ENCODE results near the gene UFSP1.

Gene UFSP1

DNA sequence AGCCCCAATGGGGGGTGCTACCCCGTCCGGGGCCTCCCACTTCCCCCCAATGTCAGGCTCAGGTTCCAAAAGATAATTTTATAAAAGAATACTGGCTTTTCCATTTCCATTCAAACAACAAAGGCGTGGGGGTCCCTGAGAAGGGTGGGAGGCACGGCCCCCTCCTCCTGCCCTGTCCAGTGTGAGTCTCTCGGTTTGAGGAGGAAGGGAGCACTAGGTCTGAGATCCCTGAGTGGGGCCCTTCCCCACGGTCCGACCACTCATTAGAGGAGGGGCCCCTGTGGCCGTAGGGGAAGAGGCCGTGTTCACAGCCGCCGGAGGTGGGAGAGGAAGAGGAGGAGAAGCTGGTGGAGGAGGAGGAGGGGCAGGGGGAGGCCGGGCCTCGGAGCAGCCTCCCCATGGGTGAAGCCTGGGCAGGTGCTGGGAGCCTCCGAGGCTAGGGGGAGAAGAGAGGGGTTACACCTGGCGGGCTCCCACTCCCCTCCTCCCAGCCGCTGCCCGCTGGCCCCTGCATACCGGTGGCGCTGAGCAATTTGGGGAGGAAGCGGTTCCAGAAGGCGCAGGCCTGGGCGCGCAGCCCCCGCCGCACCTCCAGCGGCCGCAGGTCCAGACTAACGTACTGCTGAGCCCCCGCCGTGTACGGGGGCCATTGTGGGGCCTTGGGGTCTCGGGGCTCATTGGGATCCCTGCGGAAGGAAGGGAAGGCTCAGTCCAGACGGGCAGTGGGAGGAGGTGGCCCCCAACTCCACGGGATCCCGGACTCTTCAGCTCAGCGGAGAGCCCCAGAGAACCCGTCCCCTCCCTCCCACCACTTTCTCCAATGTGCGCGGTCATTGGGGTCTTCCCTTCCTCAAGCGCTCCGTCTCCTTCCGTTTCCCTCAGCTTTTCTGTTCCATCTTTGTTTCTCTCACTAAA is 1.4 kb upstream of the UFSP1 start:
- DNase-seq (ENCODE audit: low read depth) = no peak
- no peak for TF ChIP-seq CTCF (conservative IDR thresholded peaks at IDR 0.05; ENCODE audit: low read depth, low read length)
- peak overlapping the region; percentile 41 for H3K4me3 ChIP-seq (ENCODE audit: low read length)

DNA sequence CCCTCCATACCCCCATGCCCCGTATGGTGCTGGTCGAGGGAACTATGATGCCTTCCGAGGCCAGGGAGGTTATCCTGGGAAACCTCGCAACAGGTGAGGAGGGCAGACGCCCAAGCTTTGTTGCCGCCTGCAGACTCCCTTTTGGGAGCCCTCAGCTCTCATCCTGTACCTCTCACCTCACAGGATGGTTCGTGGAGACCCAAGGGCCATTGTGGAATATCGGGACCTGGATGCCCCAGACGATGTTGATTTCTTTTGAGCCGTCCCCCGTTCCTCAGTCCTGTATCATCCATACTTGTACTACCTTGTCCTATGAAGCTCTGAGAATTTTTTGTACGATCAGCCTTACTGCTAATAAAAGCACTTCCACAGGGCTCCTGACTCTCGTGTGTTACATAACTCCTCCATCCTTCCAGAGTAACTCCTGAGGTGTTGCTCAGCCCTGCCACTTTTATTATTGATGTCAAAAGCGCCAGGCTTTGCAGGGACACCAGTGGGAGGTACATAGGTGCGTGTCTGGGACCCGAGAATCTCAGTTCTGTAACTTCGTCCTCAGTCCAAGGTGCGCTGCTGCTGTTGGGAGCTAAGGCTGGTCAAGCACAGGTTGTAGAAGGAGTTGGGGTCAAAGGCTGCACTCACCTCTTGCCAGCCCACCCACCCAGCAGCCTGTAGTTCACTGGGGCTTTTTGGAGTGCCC is 1.1 kb downstream of the UFSP1 start:
- no peak for DNase-seq (ENCODE audit: low read depth)
- TF ChIP-seq CTCF (conservative IDR thresholded peaks at IDR 0.05; ENCODE audit: low read depth, low read length) = no peak
- peak overlapping the region; percentile 49 for H3K4me3 ChIP-seq (ENCODE audit: low read length)

DNA sequence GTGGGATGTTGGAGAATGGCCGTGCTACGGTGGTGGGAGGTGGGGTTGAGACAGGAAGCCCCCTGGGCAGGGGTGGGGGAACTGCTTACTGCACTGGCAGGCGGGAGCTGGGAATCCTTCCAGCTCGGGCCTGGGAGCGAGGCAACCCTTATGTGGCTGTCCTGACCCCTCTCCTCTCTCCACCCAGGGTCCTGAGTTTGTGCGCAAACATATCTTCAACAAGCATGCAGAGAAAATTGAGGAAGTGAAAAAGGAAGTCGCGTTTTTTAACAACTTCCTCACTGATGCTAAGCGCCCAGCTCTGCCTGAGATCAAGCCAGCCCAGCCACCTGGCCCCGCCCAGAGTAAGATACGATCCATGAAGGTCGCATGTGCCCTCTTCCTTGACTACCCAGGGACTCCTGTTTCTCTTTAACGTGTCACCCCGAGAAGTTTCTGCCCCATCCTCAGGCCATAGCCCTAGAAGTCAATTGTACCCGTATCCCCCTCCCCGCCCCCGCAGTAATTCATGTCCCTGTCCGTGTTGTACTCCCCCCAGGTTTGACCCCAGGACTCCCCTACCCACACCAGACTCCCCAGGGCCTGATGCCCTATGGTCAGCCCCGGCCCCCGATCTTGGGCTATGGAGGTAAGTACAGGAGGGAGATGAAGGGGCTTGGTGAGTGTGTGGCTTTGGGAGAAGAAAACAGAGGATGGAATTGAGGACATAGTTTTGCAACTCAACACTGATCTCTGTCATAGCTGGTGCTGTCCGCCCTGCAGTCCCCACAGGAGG is 1.8 kb downstream of the UFSP1 start:
- no peak for TF ChIP-seq CTCF (conservative IDR thresholded peaks at IDR 0.05; ENCODE audit: low read depth, low read length)
- H3K4me3 ChIP-seq (ENCODE audit: low read length) = no peak overlapping the region
- no peak for DNase-seq (ENCODE audit: low read depth)

DNA sequence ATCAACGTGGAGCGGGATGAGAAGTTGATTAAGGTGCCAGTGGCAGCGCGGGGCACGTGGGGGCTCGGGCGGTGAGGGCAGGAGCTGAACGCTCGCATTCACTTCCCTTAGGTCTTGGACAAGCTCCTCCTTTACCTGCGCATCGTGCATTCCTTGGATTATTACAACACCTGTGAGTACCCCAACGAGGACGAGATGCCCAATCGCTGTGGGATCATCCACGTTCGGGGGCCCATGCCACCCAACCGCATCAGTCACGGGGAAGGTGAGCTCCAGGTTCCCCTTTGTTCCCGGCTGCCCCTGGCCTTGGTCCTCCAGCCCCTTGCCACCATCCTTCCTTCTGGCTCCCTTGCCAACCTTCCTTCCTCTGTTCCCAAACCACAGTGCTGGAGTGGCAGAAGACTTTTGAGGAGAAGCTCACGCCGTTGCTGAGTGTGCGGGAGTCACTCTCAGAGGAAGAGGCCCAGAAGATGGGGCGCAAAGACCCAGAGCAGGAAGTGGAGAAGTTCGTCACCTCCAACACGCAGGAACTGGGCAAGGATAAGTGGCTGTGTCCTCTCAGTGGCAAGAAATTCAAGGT is 2.5 kb downstream of the UFSP1 start:
- no peak for TF ChIP-seq CTCF (conservative IDR thresholded peaks at IDR 0.05; ENCODE audit: low read depth, low read length)
- H3K4me3 ChIP-seq (ENCODE audit: low read length) = no peak overlapping the region
- DNase-seq (ENCODE audit: low read depth) = no peak

DNA sequence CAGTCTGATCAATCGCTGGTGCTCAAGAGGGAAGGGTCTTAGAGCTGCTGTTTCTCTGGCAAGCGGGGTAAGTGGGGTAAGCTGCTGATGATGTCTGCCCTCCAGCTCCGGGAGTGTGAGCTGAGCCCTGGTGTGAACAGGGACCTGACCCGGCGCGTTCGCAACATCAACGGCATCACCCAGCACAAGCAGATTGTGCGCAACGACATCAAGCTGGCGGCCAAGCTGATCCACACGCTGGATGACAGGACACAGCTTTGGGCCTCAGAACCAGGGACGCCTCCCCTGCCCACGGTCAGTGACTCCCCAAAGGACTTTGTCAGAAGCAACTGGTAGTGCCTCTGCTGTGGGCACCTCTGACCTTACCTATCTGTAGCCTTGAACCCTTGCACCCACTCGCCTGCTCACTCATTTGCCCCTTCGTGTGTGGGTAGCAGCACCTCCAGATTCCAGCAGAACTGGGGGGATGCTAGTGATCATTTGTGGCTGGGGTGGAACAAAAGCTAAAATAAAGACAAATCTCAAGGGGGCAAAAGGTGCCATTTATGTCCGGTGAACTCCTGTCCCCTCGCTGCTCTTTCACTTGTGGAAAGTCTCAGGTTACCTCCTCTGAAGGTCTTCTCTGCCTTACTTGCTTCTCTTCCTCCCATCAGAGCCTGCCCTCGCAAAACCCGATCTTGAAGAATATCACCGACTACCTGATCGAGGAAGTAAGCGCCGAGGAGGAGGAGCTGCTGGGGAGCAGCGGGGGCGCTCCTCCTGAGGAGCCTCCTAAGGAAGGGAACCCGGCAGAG is 3.2 kb downstream of the UFSP1 start:
- TF ChIP-seq CTCF (conservative IDR thresholded peaks at IDR 0.05; ENCODE audit: low read depth, low read length) = no peak
- no peak for DNase-seq (ENCODE audit: low read depth)
- no peak overlapping the region for H3K4me3 ChIP-seq (ENCODE audit: low read length)

- no peak overlapping the region for H3K4me3 ChIP-seq (ENCODE audit: low read length)
- DNase-seq (ENCODE audit: low read depth) = no peak
- TF ChIP-seq CTCF (conservative IDR thresholded peaks at IDR 0.05; ENCODE audit: low read depth, low read length) = no peak
These were observed 3.9 kb downstream of the UFSP1 start for GRCh38 chr7:100885440-100886141.

All from retinal pigment epithelial cell (primary cell).